DND-41 (cell line): ENCODE results near the gene NDUFA6.
"Not testable (repeated sequence)": the region's sequence is repeated elsewhere in the genome, so short reads cannot be mapped to it uniquely, and the experiment has no call there.

ENCODE experiments used
- ATAC-seq: fragments of 200-7000 bp; cut with Tn5 transposase; 3 replicates; pipeline ENCODE4 v1.9.1; 2021; ENCODE audit warnings: low read depth; ENCODE audit not compliant: insufficient read depth
- DNase-seq: peaks from one replicate; pipeline ENCODE4 v3.0.0-alpha.2; 2020
- H2AFZ ChIP-seq: 2 replicates; pipeline ENCODE4 v1.6.0; 2012; ENCODE audit warnings: low read depth, low read length
- H3K27ac ChIP-seq: 2 replicates; pipeline ENCODE4 v1.5.1; 2012; ENCODE audit warnings: low read length, inconsistent platforms
- H3K27me3 ChIP-seq: fragments of 200-600 bp; sonication (generic); 2 replicates; pipeline ENCODE4 v1.6.0; 2012; ENCODE audit warnings: low read length, mild to moderate bottlenecking, inconsistent platforms; ENCODE audit not compliant: insufficient read depth, poor library complexity
- H3K36me3 ChIP-seq: 2 replicates; pipeline ENCODE4 v1.5.1; 2012; ENCODE audit warnings: low read length, inconsistent platforms; ENCODE audit not compliant: insufficient read depth
- H3K4me1 ChIP-seq: 2 replicates; pipeline ENCODE4 v1.5.1; 2012; ENCODE audit warnings: mild to moderate bottlenecking, low read length; ENCODE audit not compliant: insufficient read depth
- H3K4me2 ChIP-seq: 2 replicates; pipeline ENCODE4 v1.6.0; 2012; ENCODE audit warnings: mild to moderate bottlenecking, moderate library complexity, low read length, inconsistent platforms; ENCODE audit not compliant: insufficient read depth
- H3K4me3 ChIP-seq, 2 experiments: fragments of 200-600 bp in 1 of 2; shearing (Covaris generic) in 1 of 2; 2 replicates each; pipeline ENCODE4 v1.5.1; 2012 to 2016; ENCODE audit warnings: inconsistent platforms in 2 of 2, low read length in 2 of 2, mild to moderate bottlenecking in 2 of 2, low read depth in 1 of 2, moderate library complexity in 1 of 2
- H3K79me2 ChIP-seq: 2 replicates; pipeline ENCODE4 v1.6.0; 2012; ENCODE audit warnings: low read length, inconsistent platforms; ENCODE audit not compliant: insufficient read depth
- H3K9ac ChIP-seq: 2 replicates; pipeline ENCODE4 v1.6.0; 2012; ENCODE audit warnings: low read depth, mild to moderate bottlenecking, inconsistent platforms, low read length, moderate library complexity
- H3K9me3 ChIP-seq: 2 replicates; pipeline ENCODE4 v1.5.1; 2012; ENCODE audit warnings: low read length, moderate library complexity, mild to moderate bottlenecking, inconsistent platforms; ENCODE audit not compliant: insufficient read depth, severe bottlenecking
- H4K20me1 ChIP-seq: 2 replicates; pipeline ENCODE4 v1.6.0; 2012; ENCODE audit warnings: low read length; ENCODE audit not compliant: insufficient read depth
- EZH2 ChIP-seq: IDR thresholded peaks from 3 replicates; pipeline ENCODE4 v1.6.1; 2012; ENCODE audit warnings: borderline replicate concordance, low read depth, mild to moderate bottlenecking, moderate library complexity, low read length, inconsistent platforms; ENCODE audit not compliant: severe bottlenecking
- TF ChIP-seq, protein P1 (sequence below): IDR thresholded peaks from 2 replicates; pipeline ENCODE4 v1.5.1; 2012; ENCODE audit warnings: borderline replicate concordance, low read length, moderate library complexity, mild to moderate bottlenecking; ENCODE audit not compliant: poor library complexity, severe bottlenecking; ENCODE audit errors: extremely low read depth

Gene NDUFA6

DNA sequence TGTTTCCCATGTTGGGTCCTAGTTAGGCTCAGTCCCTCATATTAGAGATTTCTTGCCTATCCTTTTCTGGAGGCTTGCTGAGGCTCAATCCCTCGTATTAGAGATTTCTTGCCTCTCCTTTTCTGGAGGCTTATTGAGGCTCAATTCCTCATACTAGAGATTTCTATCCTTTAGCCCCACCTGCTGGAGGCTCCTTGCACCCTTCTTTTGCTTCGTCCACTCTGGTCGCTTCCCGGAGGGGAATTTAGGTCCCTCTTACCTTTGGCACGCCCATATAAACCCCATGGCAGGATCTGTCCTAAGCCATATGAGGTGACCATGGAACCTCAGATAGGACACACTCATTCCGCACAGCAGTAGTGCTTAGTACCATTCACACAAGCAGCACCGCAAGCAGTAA lies 24.1 kb upstream of the NDUFA6 start:
- no peak overlapping the region for H3K9ac ChIP-seq
- DNase-seq (no peak), ATAC-seq (no peak)
- H4K20me1 ChIP-seq: no peaks in the 10 kb centered on the region
- TF ChIP-seq EZH2: no peak
- TF ChIP-seq, protein P1, sequence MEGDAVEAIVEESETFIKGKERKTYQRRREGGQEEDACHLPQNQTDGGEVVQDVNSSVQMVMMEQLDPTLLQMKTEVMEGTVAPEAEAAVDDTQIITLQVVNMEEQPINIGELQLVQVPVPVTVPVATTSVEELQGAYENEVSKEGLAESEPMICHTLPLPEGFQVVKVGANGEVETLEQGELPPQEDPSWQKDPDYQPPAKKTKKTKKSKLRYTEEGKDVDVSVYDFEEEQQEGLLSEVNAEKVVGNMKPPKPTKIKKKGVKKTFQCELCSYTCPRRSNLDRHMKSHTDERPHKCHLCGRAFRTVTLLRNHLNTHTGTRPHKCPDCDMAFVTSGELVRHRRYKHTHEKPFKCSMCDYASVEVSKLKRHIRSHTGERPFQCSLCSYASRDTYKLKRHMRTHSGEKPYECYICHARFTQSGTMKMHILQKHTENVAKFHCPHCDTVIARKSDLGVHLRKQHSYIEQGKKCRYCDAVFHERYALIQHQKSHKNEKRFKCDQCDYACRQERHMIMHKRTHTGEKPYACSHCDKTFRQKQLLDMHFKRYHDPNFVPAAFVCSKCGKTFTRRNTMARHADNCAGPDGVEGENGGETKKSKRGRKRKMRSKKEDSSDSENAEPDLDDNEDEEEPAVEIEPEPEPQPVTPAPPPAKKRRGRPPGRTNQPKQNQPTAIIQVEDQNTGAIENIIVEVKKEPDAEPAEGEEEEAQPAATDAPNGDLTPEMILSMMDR: no peak
- no peak overlapping the region for H3K4me3 ChIP-seq
- H3K27ac ChIP-seq: no peak overlapping the region
- no peak overlapping the region for H2AFZ ChIP-seq
- no peaks in the 10 kb centered on the region for H3K27me3 ChIP-seq
- H3K4me1 ChIP-seq: peaks cover 10% of the 10 kb centered on the region
- peaks cover 26% of the 10 kb centered on the region for H3K9me3 ChIP-seq
- H3K79me2 ChIP-seq: no peaks in the 10 kb centered on the region
- no peak overlapping the region for H3K4me2 ChIP-seq
- 0 out of 2 replicates have a peak, but pooled peaks cover 2% of the 10 kb centered on the region for H3K36me3 ChIP-seq

DNA sequence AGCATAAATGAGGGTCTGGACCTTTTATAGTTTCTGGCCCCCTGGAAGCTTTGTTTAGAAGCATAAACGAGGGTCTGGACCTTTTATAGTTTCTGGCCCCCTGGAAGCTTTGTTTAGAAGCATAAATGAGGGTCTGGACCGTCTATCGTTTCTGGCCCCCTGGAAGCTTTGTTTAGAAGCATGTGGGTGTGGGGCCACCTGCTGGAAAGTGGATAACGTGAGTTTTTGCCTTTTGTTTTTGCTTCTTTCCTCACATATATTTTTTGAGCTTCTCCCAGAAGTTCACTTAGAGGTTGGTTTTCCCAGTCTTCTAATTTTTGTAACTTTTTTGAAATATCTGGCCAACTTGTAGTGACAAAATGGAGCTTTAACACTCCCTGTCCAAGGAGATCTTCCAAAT lies 22.2 kb upstream of the NDUFA6 start:
- H3K79me2 ChIP-seq, H3K4me2 ChIP-seq, ATAC-seq, H4K20me1 ChIP-seq, H3K36me3 ChIP-seq, H3K4me1 ChIP-seq, H3K27me3 ChIP-seq, H2AFZ ChIP-seq, H3K27ac ChIP-seq, H3K9ac ChIP-seq, DNase-seq, H3K4me3 ChIP-seq: not testable (repeated sequence)
- peaks cover 26% of the 10 kb centered on the region for H3K9me3 ChIP-seq
- TF ChIP-seq, protein P1: peak; percentile 17

DNA sequence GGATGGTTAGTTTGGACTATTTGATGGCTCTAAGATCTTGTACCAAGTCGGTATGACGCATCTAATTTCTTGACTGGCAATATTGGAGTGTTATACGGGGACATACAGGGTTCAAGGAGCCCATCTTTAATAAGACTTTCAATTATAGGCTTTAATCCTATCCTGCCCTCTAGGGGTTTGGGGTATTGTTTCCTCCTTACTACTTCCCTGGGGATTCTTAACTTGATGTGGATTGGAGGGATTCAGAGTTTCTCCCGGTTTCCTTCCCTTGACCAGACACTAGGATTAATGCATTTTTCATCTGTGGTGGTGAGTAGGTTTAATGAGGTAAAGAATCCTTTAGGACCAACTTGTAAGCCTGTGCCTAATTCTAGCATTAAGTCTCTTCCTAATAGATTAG lies 21.2 kb upstream of the NDUFA6 start:
- no peak for ATAC-seq
- Histone ChIP-seq H3K4me2 (no peak overlapping the region), H3K79me2 (no peaks in the 10 kb centered on the region), H3K9ac (no peak overlapping the region), H3K27me3 (no peaks in the 10 kb centered on the region), H4K20me1 (no peaks in the 10 kb centered on the region), H3K36me3 (0 out of 2 replicates have a peak, but pooled peaks cover 2% of the 10 kb centered on the region), H3K4me3 (no peak overlapping the region), H2AFZ (no peak overlapping the region), H3K4me1 (no peaks in the 10 kb centered on the region), H3K9me3 (peaks cover 26% of the 10 kb centered on the region), H3K27ac (no peak overlapping the region)
- no peak for TF ChIP-seq EZH2
- TF ChIP-seq, protein P1: no peak
- no peak for DNase-seq

DNA sequence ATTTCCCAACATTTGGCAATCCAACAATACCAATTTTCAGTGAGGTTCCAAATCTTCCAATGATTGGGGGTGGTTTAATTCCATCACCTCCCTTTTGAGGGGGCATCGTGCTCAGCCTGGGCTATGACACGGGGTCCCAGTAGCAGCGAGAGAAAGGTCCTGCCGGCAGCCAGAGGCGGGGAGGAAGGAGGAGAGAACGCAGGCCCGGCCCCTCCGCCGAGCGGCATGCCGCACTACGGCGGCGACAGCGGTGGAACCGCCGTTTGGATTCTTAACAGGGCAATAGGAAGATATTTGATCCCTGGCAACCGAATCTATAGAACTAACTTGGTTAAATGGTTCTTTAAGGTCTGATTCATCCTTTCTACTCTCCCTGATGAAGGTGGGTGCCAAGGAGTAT lies 18.3 kb upstream of the NDUFA6 start:
- no peak for DNase-seq
- H3K9ac ChIP-seq: no peak overlapping the region
- no peaks in the 10 kb centered on the region for H3K27me3 ChIP-seq
- H3K4me1 ChIP-seq: no peaks in the 10 kb centered on the region
- no peak overlapping the region for H3K4me2 ChIP-seq
- H3K9me3 ChIP-seq: peaks cover 15% of the 10 kb centered on the region
- TF ChIP-seq EZH2: no peak
- TF ChIP-seq, protein P1: no peak
- no peak overlapping the region for H3K27ac ChIP-seq
- ATAC-seq: no peak
- H3K36me3 ChIP-seq: no peaks in the 10 kb centered on the region
- no peaks in the 10 kb centered on the region for H4K20me1 ChIP-seq
- no peak overlapping the region for H2AFZ ChIP-seq
- H3K4me3 ChIP-seq: no peak overlapping the region
- H3K79me2 ChIP-seq: no peaks in the 10 kb centered on the region

DNA sequence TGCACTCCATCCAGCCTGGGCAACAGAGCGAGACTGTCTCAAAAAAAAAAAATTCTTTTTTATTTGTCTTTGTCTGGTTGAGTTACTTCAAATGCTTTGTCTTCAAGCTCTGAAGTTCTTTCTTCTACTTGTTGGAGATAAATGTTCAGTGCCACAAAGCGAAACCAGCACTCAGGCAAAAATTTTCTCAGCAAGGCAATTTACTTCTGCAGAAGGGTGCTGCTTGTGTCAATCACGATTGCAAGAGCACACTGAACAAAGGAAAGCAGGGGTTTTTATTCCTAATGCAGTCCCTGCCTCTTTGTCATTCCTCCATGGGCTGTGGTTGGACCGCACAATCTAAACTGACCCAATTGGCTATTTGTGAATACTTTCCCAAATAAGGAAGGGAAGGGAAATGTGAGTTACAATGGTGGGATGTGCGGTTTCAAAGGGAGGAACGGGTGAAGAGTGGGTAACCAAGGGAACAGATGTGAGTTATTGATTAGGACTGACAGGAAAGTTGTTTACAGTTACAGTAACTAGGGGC lies 13.8 kb upstream of the NDUFA6 start:
- not testable (repeated sequence) for ATAC-seq, H3K27ac ChIP-seq, H3K4me3 ChIP-seq, H3K27me3 ChIP-seq, H3K4me1 ChIP-seq, H3K36me3 ChIP-seq, H4K20me1 ChIP-seq, DNase-seq, H3K9ac ChIP-seq, H2AFZ ChIP-seq, H3K4me2 ChIP-seq, H3K79me2 ChIP-seq
- peaks cover 43% of the 10 kb centered on the region for H3K9me3 ChIP-seq
